SU-DHL-6 (cell line): ENCODE data around the gene MCOLN3.
"Not testable (repeated sequence)": the region's sequence is repeated elsewhere in the genome, so short reads cannot be mapped to it uniquely, and the experiment has no call there.

Experiments used
- H2AFZ ChIP-seq: fragments of 200-600 bp; sonication (generic); 2 replicates; pipeline ENCODE4 v1.6.1; 2014; ENCODE audit warnings: low read depth, mild to moderate bottlenecking, moderate library complexity, mixed read lengths, antibody characterized with exemption, low read length; ENCODE audit not compliant: severe bottlenecking
- H3F3A ChIP-seq: fragments of 200-600 bp; shearing (Covaris generic); 2 replicates; pipeline ENCODE4 v1.6.0; 2016; ENCODE audit warnings: antibody characterized with exemption, mild to moderate bottlenecking; ENCODE audit not compliant: insufficient read depth
- H3K27ac ChIP-seq: fragments of 200-600 bp; sonication (generic); 2 replicates; pipeline ENCODE4 v1.5.1; 2016; ENCODE audit warnings: low read depth, mild to moderate bottlenecking, low read length, moderate library complexity, mixed read lengths
- H3K27me3 ChIP-seq: fragments of 200-600 bp; sonication (generic), shearing (Covaris generic); 2 replicates; pipeline ENCODE4 v1.6.0; 2014; ENCODE audit warnings: mild to moderate bottlenecking, low read length
- H3K36me3 ChIP-seq: fragments of 200-600 bp; sonication (generic); 2 replicates; pipeline ENCODE4 v1.6.1; 2014; ENCODE audit warnings: mild to moderate bottlenecking, low read length, mixed read lengths
- H3K4me2 ChIP-seq: fragments of 300-600, 200-600 bp; shearing (Covaris generic), sonication (generic); 2 replicates; pipeline ENCODE4 v1.6.0; 2014; ENCODE audit warnings: low read length, low read depth, mild to moderate bottlenecking; ENCODE audit not compliant: poor library complexity, severe bottlenecking
- H3K4me3 ChIP-seq: fragments of 200-600 bp; sonication (generic); 2 replicates; pipeline ENCODE4 v1.5.1; 2014; ENCODE audit warnings: antibody characterized with exemption, low read length, mild to moderate bottlenecking, mixed read lengths; ENCODE audit not compliant: insufficient read depth, poor library complexity, severe bottlenecking
- H3K79me2 ChIP-seq: fragments of 200-600 bp; sonication (generic); 2 replicates; pipeline ENCODE4 v1.6.1; 2014; ENCODE audit warnings: mild to moderate bottlenecking, low read length, moderate library complexity; ENCODE audit not compliant: insufficient read depth
- H3K9ac ChIP-seq: fragments of 200-600 bp; sonication (generic); 2 replicates; pipeline ENCODE4 v1.7.0; 2014; ENCODE audit warnings: mild to moderate bottlenecking, low read length
- H3K9me2 ChIP-seq: fragments of 200-600 bp; sonication (generic); replicated peaks from 2 replicates; pipeline ENCODE4 v1.6.1; 2014; ENCODE audit warnings: low read length; ENCODE audit not compliant: insufficient read depth
- H3K9me3 ChIP-seq: fragments of 200-600 bp; sonication (generic); 2 replicates; pipeline ENCODE4 v1.6.1; 2014; ENCODE audit warnings: low read length, mixed read lengths; ENCODE audit not compliant: insufficient read depth
- H4K20me1 ChIP-seq: fragments of 200-600 bp; sonication (generic); 2 replicates; pipeline ENCODE4 v1.6.1; 2014; ENCODE audit warnings: low read depth, mild to moderate bottlenecking, antibody characterized with exemption, low read length, moderate library complexity, mixed read lengths
- EZH2phosphoT487 ChIP-seq: fragments of 200-600 bp; sonication (generic), shearing (Covaris generic); conservative IDR thresholded peaks from 2 replicates; pipeline ENCODE4 v1.6.1; 2018; ENCODE audit warnings: mild to moderate bottlenecking, antibody characterized with exemption, low read length, moderate library complexity, mixed read lengths
- TF ChIP-seq, protein P1 (sequence below): fragments of 200-600 bp; sonication (generic); IDR thresholded peaks from one replicate; pipeline ENCODE4 v1.5.1; 2017; ENCODE audit warnings: antibody characterized with exemption, mild to moderate bottlenecking, low read length, moderate library complexity; ENCODE audit not compliant: insufficient read depth, poor library complexity, severe bottlenecking

MCOLN3 gene

DNA sequence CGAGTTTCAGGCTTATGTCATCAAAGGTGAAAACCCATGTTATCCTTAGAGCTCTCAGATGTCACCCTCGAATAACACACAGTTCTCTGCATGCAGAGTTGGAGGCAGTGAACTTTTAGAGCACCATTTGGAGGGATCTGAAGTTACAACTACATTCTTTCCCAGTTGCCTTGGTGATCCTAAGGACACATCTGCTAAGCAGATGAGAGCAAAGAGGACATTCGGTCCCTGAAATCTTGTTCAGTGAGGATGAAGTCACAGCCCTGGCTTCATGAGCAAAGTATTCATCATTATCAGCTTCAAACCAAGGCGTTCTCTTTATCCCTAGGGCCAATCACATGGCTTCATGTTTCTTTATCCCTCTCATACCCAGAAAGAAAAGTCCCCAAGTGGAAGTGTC, 28.3 kb downstream of the MCOLN3 start:
- TF ChIP-seq EZH2phosphoT487, result no peak
- TF ChIP-seq, protein P1, sequence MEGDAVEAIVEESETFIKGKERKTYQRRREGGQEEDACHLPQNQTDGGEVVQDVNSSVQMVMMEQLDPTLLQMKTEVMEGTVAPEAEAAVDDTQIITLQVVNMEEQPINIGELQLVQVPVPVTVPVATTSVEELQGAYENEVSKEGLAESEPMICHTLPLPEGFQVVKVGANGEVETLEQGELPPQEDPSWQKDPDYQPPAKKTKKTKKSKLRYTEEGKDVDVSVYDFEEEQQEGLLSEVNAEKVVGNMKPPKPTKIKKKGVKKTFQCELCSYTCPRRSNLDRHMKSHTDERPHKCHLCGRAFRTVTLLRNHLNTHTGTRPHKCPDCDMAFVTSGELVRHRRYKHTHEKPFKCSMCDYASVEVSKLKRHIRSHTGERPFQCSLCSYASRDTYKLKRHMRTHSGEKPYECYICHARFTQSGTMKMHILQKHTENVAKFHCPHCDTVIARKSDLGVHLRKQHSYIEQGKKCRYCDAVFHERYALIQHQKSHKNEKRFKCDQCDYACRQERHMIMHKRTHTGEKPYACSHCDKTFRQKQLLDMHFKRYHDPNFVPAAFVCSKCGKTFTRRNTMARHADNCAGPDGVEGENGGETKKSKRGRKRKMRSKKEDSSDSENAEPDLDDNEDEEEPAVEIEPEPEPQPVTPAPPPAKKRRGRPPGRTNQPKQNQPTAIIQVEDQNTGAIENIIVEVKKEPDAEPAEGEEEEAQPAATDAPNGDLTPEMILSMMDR, result no peak
- Histone ChIP-seq H3K4me3 (no peak overlapping the region), H3K9ac (no peak overlapping the region), H3K4me2 (no peak overlapping the region), H3K9me2 (no peaks in the 10 kb centered on the region), H3F3A (no peaks in the 10 kb centered on the region), H4K20me1 (no peaks in the 10 kb centered on the region), H2AFZ (no peak overlapping the region), H3K36me3 (no peaks in the 10 kb centered on the region), H3K9me3 (no peaks in the 10 kb centered on the region), H3K79me2 (no peaks in the 10 kb centered on the region), H3K27ac (no peak overlapping the region), H3K27me3 (no peaks in the 10 kb centered on the region)

DNA sequence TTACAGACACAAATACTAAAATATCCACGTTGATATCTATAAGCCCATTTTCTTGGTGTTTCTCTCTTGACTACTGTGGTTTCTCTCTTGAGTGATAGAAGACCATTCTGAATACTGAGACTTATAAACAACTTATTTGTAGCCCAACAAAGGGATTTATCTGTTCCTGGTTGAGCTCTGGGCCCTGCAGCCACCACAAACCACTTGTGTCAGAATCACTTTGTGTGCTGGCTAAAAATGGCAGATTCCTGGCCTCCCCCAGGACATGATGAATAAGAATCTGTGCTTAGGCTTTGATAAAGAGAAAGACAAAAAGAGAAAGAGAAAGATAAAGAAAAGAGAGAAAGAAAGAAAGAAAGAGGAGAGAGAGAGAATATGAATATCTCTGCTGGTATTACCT, 32.5 kb downstream of the MCOLN3 start:
- H3K36me3 ChIP-seq, result no peaks in the 10 kb centered on the region
- H3F3A ChIP-seq, result no peaks in the 10 kb centered on the region
- no peaks in the 10 kb centered on the region for H3K9me2 ChIP-seq
- no peaks in the 10 kb centered on the region for H3K9me3 ChIP-seq
- no peak overlapping the region for H3K4me3 ChIP-seq
- TF ChIP-seq, protein P1, result no peak
- no peak for TF ChIP-seq EZH2phosphoT487
- H4K20me1 ChIP-seq, result no peaks in the 10 kb centered on the region
- no peak overlapping the region for H3K9ac ChIP-seq
- H3K79me2 ChIP-seq, result no peaks in the 10 kb centered on the region
- no peak overlapping the region for H2AFZ ChIP-seq
- H3K27me3 ChIP-seq, result no peaks in the 10 kb centered on the region
- H3K4me2 ChIP-seq, result no peak overlapping the region
- no peak overlapping the region for H3K27ac ChIP-seq

DNA sequence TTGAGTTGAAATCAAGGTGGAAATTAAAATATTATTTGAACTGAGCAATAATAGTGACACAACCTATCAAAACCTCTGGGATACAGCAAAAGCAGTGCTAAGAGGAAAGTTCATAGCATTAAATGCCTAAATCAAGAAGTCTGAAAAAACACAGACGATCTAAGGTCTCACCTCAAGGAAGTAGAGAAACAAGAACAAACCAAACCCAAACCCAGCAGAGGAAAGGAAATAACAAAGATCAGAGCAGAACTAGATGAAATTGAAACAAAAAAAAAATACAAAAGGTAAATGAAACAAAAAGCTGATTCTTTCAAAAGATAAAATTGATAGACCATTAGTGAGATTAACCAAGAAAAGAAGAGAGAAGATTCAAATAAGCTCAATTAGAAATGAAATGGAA, 42.7 kb downstream of the MCOLN3 start:
- not testable (repeated sequence) for H3K9me2 ChIP-seq, H3K79me2 ChIP-seq, H4K20me1 ChIP-seq, H2AFZ ChIP-seq, H3F3A ChIP-seq, H3K27ac ChIP-seq, H3K36me3 ChIP-seq, H3K27me3 ChIP-seq, H3K4me3 ChIP-seq, H3K9me3 ChIP-seq, H3K9ac ChIP-seq, H3K4me2 ChIP-seq

DNA sequence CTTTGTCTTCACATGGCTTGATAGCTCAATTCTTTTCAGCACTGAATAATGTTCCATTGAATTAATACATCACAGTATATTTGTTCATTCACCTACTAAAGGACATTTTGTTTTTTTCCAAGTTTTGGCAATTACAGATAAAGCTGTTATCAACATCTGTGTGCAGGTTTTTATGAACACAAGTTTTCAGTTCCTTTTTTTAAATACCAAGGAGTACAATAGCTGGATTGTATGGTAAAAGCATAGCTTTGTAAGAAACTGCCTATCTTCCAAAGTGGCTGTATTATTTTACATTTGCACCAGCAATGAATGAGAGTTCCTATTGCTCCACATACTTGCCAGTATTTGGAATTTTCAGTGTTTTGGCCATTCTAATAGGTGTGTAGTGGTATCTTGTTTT, 46.6 kb downstream of the MCOLN3 start:
- Histone ChIP-seq H3K9me3 (no peaks in the 10 kb centered on the region), H3K4me2 (no peak overlapping the region), H3K9me2 (no peaks in the 10 kb centered on the region), H3K9ac (no peak overlapping the region), H3F3A (no peaks in the 10 kb centered on the region), H3K27me3 (no peaks in the 10 kb centered on the region), H3K79me2 (no peaks in the 10 kb centered on the region), H4K20me1 (no peaks in the 10 kb centered on the region), H3K4me3 (no peak overlapping the region), H2AFZ (no peak overlapping the region), H3K27ac (no peak overlapping the region), H3K36me3 (no peaks in the 10 kb centered on the region)
- no peak for TF ChIP-seq EZH2phosphoT487
- TF ChIP-seq, protein P1, result no peak
